ENCODE measurements around the gene MOXD1.
"Not testable (repeated sequence)": the region's sequence is repeated elsewhere in the genome, so short reads cannot be mapped to it uniquely, and the experiment has no call there.

Gene MOXD1

DNA sequence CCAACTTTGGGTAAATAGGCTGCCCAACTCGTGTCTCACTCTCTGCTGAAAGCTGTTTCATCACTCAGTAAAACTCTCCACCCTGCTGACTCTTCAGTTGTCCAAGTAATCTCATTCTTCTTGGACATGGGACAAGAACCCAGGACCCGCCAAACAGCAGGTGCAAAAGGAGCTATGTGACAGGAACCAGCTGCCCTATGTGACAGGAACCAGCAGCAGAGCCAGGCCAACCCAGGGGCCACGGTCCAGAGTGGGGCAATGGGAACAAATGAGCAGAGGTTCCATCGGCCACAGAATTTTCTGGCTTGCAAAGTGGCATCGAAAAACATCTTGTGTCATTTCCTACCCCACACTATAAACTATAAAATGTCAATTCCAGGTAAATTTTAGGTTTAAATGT, 56.5 kb downstream of the MOXD1 start:
- DNase-seq: no peak

- no peak for DNase-seq
Observed at GRCh38 chr6:132341646-132342045, 59.6 kb downstream of the MOXD1 start.

DNA sequence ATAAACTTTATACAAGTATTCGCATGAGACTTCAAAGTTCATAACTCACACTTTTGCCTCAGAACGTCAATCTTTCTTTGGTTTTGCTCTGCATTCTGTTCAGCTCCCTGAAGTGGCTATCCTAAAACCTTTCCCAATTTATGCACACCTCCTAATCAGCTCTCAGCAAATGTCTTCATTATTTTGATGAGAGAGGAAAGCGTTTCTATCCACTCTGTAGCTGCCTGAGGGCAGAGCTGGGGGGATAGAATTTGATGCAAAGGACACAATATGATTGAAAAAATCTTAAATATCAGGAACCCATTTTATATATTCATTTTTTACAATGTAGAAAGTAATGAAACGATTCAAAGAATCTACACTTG, 66.8 kb downstream of the MOXD1 start:
- DNase-seq: no peak

GRCh38 chr6:132333639-132334520, 67.4 kb downstream of the MOXD1 start:
- peak; percentile 95 for DNase-seq

DNA sequence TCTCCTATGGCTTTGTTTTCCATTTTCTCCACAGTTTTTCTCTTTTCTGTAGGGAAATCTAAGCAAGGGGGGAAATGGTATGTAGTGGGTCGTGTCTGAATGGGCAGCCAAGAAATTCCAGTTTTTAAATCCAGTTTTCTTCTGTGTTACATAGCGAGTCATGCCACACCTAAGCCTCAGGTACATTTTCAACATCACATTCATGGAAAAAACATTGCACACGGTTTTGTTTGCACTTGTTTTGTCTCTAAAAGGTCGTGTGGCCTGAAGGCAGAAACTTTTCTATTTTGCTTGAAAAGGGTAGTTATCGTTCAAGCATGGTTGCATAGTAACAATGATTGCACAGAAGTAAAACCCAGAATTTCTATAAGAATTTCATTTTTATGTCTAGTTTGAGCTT, 70.5 kb downstream of the MOXD1 start:
- no peak for DNase-seq

DNA sequence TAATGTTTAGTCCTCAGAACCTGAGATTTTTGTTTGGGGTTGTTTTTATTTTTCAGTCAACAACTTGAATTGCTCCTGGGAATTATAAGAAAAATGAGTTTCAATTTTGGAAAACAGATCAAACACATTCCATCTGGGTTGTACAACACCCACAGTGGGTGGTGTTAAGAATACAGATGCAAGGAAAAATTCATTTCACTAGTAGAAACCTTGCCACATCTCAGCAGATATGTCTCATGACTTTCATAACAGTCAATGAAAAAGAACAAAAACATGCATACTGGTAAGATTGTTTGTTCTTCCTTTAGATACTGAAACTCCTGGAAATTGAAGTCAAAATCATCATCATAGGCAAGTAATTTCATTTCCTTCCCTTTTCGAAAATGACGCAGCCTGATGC, 78.9 kb downstream of the MOXD1 start:
- no peak for DNase-seq

DNA sequence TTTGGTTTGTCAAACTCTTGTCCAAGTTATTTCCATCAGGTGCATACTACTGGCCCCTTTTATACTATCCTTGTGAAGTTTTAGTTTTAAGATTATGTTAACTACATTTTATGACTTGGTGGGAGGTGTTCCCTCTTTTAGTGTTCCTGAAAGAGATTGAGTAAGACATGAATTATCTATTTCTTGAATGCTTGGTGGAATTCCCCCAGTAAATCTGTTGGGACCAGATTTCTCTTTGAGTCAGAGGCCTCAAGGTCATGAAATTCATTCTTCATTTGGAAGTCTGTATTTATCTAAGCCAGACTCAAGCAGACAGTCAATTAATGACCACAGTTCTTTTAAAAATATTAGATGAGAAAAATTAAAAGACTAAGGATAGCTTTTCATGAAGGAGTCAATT, 81.3 kb downstream of the MOXD1 start:
- DNase-seq: peak; percentile 41

DNA sequence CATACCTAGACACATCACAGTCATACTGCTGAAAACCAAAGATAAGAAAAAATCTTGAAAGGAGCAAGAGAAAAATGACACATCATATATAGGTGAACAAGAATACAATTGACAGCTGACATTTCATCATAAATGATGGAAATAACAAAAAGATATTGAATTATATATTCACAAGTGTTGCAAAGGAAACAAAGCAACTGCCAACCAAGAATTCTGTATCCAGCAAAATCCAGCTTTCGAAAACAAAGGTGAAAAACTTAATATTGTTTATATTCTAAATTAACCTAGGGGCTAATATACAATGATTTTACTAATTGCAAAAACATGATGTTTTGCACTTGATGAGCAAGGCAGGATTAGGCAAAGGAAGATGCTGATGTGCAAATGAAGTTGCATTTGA, 84.3 kb downstream of the MOXD1 start:
- no peak for DNase-seq

GRCh38 chr6:132314432-132314831, 86.8 kb downstream of the MOXD1 start:
- no peak for DNase-seq

GRCh38 chr6:132310921-132311320, 90.4 kb downstream of the MOXD1 start:
- DNase-seq: no peak

GRCh38 chr6:132310151-132310550, 91.1 kb downstream of the MOXD1 start:
- DNase-seq: not testable (repeated sequence)

GRCh38 chr6:132304891-132305305, 96.4 kb downstream of the MOXD1 start:
- DNase-seq: no peak

DNA sequence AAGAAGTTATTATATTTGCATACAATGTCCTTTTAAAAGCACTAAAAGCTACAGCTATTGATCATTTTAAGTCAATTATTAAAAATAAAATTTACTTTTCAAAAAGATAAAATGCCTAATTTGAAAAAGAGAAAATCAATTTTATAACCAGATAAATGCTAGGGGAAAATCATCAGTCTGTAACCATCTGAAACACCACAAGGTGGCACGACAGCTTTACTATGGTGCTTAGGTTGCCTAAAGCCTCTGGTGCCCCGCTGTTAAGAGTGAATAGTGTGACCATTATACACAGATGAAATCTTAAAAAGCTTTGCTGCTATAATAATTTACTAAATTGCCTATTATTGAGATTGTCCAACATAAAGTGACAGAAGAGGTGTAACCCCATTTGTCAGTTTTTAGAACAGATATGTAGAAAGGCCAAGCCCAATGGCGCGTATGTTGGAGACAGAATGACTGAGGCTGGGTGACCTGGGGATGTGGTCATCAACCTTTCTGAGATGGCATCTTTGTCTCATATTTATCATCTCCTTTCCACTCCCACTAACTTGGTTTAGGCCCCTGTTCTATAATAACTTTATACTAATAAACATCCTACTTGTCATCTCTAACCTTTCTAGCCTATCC, 100.8 kb downstream of the MOXD1 start:
- peak; percentile 63 for DNase-seq

- peak; percentile 48 for DNase-seq
Observed at GRCh38 chr6:132298344-132298949, 102.8 kb downstream of the MOXD1 start.

GRCh38 chr6:132289756-132290155, 111.5 kb downstream of the MOXD1 start:
- no peak for DNase-seq

GRCh38 chr6:132287101-132287500, 114.2 kb downstream of the MOXD1 start:
- DNase-seq: no peak

DNA sequence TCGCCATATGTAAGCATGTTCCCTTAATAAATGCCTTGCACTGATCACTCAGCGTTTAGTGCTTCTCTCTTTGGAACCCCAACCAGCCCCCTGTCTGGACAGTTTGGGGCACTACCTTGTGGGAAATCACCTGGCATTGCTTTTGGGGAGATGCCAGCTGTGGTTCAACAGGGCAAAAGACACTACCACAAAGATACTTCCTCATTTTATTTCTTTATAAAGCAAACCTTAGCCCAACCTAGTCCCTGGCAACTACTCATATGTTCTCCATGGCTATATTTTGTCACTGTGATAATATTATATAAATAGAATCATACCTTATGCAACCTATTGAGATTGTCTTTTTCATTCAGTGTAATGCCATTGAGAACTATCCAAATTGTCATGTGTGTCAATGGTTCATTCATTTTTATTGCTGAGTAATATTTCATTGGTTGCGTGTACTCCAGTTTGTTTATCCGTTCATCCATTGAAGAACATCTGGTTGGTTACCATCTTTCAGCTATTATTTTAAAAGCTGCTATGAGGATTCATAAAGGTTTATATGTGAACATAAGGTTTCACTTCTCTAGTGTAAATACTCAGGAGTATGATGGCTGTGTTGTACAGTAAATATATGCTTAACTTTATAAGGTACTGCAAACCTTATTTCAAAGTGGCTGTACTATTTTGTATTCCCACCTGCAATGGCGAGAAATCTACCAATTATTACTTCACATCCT, 114.8 kb downstream of the MOXD1 start:
- no peak for DNase-seq

GRCh38 chr6:132285004-132285780, 116.1 kb downstream of the MOXD1 start:
- no peak for DNase-seq

DNA sequence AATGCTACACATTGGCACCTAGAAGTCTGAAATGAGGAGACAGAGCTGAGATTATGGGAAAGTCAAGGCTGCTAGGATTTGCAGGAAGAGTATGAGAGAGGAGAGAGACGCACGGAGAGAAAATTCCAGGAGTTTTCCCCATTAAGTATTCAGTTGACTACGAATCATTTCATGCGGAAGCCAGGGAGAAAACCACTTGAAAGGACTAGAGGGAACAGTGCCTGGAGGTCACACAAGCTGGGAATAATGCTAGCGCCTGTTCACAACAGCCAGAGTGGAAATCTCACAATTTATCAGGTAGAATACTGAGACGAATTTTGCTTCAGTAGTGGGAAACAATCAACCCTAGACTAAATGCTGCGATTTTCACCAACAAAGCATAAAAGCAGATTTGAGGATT, 118.6 kb downstream of the MOXD1 start:
- no peak for DNase-seq

DNA sequence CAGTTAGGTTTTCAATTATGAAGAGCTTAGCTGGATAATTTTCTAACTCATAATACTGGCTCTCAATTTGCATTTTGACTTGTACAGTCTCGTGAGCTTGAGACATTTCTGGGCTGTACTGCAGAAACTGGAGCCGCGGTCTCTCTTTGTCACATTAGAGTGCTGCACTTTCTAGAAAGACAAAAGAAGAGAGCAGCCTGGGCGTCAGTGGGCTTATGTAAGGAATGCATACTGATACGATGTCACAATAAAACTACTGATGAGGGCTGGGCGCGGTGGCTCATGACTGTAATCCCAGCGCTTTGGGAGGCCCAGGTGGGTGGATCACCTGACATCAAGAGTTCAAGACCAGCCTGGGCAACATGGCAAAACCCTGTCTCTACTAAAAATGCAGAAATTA, 120.8 kb downstream of the MOXD1 start:
- DNase-seq: no peak

DNA sequence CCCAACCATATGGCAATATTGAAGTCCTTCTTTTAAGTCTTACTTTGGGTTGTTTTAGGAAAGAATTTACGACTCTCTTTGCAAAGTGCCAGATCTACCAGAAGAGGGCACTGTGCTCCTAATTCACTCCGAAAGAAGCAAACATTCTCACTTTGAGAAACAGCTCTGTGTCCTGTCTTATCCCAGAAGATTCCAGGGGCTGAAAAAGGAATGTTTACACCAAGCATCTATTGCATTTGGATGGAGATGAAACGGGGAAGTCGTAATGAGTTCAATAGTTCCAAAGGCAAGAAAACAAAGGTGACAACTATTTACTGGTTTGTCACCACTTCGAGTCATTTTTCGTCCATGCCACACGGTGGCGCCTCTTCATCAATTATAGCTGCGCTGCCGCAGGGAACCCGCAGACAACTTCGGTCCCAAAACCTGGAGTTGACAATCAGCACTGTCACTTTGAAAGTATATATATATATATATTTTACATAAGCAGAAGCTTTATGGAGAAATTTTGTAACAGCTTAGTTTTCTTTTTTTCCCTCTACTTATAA, 121.6 kb downstream of the MOXD1 start:
- DNase-seq: peak; percentile 66
